Omental fat pad (tissue), 4 donors: ENCODE results near the gene DNAH17. TPM values are rescaled to one million over a fixed set of nuclear protein-coding genes. Genes with fewer than 3 reads are reported as not detected.

ENCODE experiments used
- ATAC-seq: fragments of 150-250 bp; one replicate; pipeline ENCODE4 v1.9.1; 2016; ENCODE audit warnings: mild to moderate bottlenecking, moderate library complexity; ENCODE audit not compliant: low FRiP score
- DNase-seq: peaks from one replicate; pipeline ENCODE4 v3.0.0-alpha.2; 2019; ENCODE audit warnings: low spot score
- total RNA-seq, 4 donors: library from RNA; depleted of rRNA; stranded (reverse); fragments of >200 nt; gene quantifications; one replicate each; pipeline ENCODE4 v1.1.0, GENCODE V29; 2016
- TF ChIP-seq, protein P1 (sequence below), 3 donors: fragments of 450-650 bp; IDR thresholded peaks; one replicate each; pipeline ENCODE4 v1.5.1; 2016 to 2017; ENCODE audit warnings: antibody characterized with exemption in 3 of 3, mild to moderate bottlenecking in 3 of 3, moderate library complexity in 2 of 3

DNAH17 gene
- total RNA-seq, 4 donors from 2014 or later: 0.24 to 1.4 (median 0.34) TPM

DNA sequence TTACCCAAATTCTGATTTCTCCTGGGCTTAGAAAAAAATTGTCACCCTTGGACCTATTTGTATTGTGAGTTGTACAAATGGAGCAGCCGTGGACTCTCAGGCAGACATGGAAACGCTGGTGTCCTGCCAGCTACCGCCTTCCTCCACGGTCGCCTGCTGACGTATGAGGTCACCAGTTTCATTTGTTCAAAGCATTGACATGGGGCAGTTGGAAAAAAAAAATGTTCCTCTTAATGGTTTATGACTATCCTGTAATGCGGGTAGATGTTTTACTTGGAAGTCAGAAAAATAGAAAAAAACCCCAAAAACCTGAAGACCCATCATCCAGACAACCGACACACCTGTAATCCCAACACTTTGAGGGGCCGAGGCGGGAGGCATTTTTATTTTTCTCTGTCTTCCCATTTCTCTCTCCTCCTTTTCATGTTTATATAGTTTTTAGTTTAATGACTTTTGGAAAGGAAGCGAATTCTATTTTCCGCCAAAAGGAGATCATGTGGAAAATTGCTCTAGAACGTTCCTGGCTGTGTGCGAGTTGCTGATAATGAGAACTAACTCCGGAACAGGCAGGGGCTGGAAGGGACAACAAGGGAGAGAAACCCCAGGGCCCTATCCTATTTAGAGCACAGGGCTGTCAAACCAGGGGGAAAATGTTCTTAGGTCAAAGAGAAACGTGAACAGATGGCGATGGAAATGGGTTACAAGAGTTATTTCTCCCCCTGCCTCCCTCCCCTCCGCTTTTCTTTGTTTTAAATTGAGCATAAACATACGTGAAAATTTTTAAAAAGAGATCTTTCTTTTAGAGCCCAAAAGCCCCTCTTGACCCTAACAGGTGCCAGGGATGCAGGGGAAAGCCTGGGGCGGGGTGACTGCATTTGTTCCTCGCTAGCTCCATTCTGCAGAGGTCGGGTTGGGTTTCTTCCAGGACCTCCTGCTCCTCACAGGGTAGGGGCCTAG lies 13.7 kb downstream of the DNAH17 start:
- no peak for DNase-seq
- TF ChIP-seq, protein P1, sequence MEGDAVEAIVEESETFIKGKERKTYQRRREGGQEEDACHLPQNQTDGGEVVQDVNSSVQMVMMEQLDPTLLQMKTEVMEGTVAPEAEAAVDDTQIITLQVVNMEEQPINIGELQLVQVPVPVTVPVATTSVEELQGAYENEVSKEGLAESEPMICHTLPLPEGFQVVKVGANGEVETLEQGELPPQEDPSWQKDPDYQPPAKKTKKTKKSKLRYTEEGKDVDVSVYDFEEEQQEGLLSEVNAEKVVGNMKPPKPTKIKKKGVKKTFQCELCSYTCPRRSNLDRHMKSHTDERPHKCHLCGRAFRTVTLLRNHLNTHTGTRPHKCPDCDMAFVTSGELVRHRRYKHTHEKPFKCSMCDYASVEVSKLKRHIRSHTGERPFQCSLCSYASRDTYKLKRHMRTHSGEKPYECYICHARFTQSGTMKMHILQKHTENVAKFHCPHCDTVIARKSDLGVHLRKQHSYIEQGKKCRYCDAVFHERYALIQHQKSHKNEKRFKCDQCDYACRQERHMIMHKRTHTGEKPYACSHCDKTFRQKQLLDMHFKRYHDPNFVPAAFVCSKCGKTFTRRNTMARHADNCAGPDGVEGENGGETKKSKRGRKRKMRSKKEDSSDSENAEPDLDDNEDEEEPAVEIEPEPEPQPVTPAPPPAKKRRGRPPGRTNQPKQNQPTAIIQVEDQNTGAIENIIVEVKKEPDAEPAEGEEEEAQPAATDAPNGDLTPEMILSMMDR (IDR thresholded peaks at IDR 0.05): no peak
- ATAC-seq: no peak

DNA sequence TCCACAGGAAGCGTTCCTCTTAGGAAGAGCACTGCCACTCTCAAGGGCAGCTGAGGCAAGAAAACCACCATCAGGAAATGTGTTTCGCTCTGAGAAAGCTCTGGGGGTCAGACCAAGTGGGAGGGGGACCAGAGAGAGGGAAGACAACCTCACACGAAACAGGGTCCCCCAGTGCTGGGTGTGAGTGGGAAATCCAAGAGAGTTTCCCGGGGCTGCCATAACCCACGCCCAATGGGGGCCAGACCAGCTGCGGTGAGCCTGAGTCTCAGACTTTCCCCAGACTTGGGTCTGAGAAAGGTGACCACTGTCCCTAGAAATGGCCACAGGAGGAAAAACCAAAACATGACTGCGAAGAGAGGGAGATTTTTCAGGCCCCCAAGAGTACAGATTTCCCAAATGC lies 14.5 kb downstream of the DNAH17 start:
- TF ChIP-seq, protein P1 (IDR thresholded peaks at IDR 0.05): no peak
- DNase-seq (no peak), ATAC-seq (no peak)

DNA sequence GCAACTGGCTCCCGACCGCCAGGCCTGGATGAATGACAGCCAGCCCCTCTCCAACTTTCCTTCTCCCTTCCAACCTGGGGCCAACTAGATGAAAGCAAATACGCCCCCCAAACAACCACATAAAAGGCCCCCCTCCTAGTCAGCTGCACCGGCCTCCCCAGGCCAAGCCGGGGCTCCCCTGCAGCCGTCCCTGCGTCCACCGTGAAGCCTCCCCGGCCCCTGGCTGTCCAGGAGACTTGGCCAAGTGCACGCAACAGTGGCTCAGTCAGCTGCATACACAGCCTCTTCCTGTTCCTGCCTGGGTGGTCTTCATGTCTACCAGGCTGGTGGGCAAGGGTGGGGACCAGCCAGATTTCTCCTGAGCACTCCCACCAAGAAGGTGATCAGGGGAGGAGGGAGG lies 16.0 kb downstream of the DNAH17 start:
- TF ChIP-seq, protein P1 (IDR thresholded peaks at IDR 0.05): no peak
- ATAC-seq (no peak), DNase-seq (no peak)

DNA sequence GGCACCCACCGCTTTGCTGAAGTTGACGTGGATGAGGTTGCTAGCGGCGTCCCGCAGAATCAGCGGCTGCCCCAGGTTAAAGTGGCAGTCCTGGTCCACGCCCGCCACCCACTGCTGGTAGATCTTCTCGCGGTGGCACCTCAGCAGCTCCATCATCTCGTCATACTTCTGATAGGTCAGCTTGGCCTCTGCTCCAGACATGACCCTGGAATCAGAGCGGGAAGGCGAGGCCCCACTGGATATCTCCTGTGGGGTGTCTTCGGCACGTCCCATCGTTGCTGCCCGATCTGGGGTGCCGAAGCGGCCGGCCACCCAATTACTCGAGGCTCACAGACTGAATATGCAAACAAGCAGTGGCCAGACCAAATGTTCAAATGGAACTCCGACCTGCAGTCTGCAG lies 16.5 kb downstream of the DNAH17 start:
- ATAC-seq (no peak), DNase-seq (no peak)
- TF ChIP-seq, protein P1 (IDR thresholded peaks at IDR 0.05): no peak

DNA sequence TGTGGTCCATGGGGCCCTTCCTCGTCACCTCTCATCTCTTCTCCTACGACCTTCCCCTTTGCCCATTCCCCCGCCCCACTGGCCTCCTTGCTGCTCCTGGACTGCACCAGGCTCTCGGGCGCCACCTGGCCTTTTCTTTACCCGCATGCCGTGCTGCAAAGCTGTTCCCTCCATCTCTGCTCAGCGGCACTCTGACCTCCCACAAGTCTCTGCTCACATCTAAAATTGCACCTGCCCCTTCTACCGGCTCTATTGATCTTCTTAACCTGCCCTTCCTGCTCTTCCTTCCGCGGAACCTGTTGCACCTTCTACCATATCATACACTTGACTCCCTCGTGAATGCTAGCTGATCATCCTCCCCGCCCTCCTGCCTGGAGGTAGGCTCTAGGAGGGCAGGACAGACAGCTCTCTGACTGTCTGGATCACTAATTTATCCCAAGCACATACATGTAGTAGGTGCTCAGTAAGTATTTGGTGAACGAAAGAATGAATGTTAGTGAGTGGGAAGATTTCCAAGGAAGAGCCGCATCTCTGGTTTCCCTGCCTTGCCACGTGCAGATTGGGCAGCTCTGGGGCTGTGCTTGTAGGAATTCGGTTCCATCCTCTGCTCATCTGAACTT lies 17.3 kb downstream of the DNAH17 start:
- ATAC-seq (no peak), DNase-seq (no peak)
- TF ChIP-seq, protein P1 (IDR thresholded peaks at IDR 0.05): no peak

DNA sequence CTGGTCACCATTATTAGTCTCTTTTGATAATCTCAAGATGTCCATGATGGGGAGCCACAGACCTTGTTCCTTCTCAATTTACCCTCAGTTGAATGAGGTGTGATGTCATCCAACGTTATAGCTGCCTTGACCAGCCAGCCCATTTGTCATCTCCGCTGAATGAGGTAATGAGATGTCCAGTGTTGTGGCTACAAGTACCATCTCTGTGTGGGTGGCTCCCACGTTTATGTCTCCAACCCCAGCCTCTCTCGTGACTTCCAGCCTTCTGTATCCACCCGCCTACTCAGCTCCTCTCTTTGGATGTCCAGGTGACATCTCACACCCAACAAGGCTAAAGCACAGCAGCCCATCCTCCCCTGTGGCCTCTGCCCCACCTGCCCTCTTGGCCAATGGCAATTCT lies 18.2 kb downstream of the DNAH17 start:
- ATAC-seq (no peak), DNase-seq (no peak)
- TF ChIP-seq, protein P1 (IDR thresholded peaks at IDR 0.05): no peak
